Neural cell (in vitro differentiated cells): ENCODE measurements around the gene TELO2. TPM values are rescaled to one million over a fixed set of nuclear protein-coding genes. Genes with fewer than 3 reads are reported as not detected.

Experiments used
- H2AFZ ChIP-seq: fragments of 200-600, 300-800 bp; sonication (generic), shearing (Covaris generic); 2 replicates; pipeline ENCODE4 v1.6.0; 2014; ENCODE audit warnings: low read depth, mild to moderate bottlenecking, antibody characterized with exemption, low read length, moderate library complexity
- H3F3A ChIP-seq: fragments of 200-600 bp; shearing (Covaris generic); 2 replicates; pipeline ENCODE4 v1.6.1; 2016; ENCODE audit warnings: mild to moderate bottlenecking, moderate library complexity, mixed read lengths, antibody characterized with exemption, low read length; ENCODE audit not compliant: insufficient read depth, poor library complexity, severe bottlenecking
- H3K27ac ChIP-seq: fragments of 200-600, 300-800 bp; sonication (generic), shearing (Covaris generic); 2 replicates; pipeline ENCODE4 v1.5.1; 2014; ENCODE audit warnings: mild to moderate bottlenecking, low read length, moderate library complexity
- H3K27me3 ChIP-seq: fragments of 300-800, 200-600 bp; sonication (generic), shearing (Covaris generic); 2 replicates; pipeline ENCODE4 v1.6.0; 2014; ENCODE audit warnings: mild to moderate bottlenecking, low read depth, low read length, moderate library complexity; ENCODE audit not compliant: insufficient read depth
- H3K36me3 ChIP-seq: fragments of 300-800, 200-600 bp; sonication (generic), shearing (Covaris generic); 2 replicates; pipeline ENCODE4 v1.5.1; 2014; ENCODE audit warnings: mild to moderate bottlenecking, antibody characterized with exemption, low read length, moderate library complexity; ENCODE audit not compliant: insufficient read depth
- H3K4me2 ChIP-seq: fragments of 300-800, 200-600 bp; sonication (generic), shearing (Covaris generic); 2 replicates; pipeline ENCODE4 v1.6.0; 2014; ENCODE audit warnings: mild to moderate bottlenecking, low read length
- H3K4me3 ChIP-seq: fragments of 300-800, 200-600 bp; sonication (generic), shearing (Covaris generic); 2 replicates; pipeline ENCODE4 v1.5.1; 2014; ENCODE audit warnings: mild to moderate bottlenecking, low read length, moderate library complexity
- H3K79me2 ChIP-seq: fragments of 200-600 bp; shearing (Covaris generic); replicated peaks from 2 replicates; pipeline ENCODE4 v1.6.0; 2014; ENCODE audit warnings: mild to moderate bottlenecking, low read length, moderate library complexity; ENCODE audit not compliant: insufficient read depth
- H3K9ac ChIP-seq: fragments of 300-800, 200-600 bp; sonication (generic), shearing (Covaris generic); 2 replicates; pipeline ENCODE4 v1.6.1; 2016; ENCODE audit warnings: mild to moderate bottlenecking, low read length, mixed read lengths
- H3K9me2 ChIP-seq: fragments of 200-600 bp; shearing (Covaris generic); 2 replicates; pipeline ENCODE4 v1.6.1; 2016; ENCODE audit warnings: mild to moderate bottlenecking, low read length, mixed read lengths; ENCODE audit not compliant: insufficient read depth
- H3K9me3 ChIP-seq: fragments of 200-600, 300-800 bp; sonication (generic), shearing (Covaris generic); 2 replicates; pipeline ENCODE4 v1.6.1; 2016; ENCODE audit warnings: mild to moderate bottlenecking, mixed run types, low read length, moderate library complexity, mixed read lengths
- H4K20me1 ChIP-seq: fragments of 200-600 bp; shearing (Covaris generic); 2 replicates; pipeline ENCODE4 v1.6.1; 2016; ENCODE audit warnings: mild to moderate bottlenecking, mixed run types; ENCODE audit not compliant: insufficient read depth
- CTCF ChIP-seq: fragments of 450-650 bp; IDR thresholded peaks from 2 replicates; pipeline ENCODE4 v1.5.1; 2014; ENCODE audit warnings: antibody characterized with exemption, mild to moderate bottlenecking, moderate library complexity; ENCODE audit not compliant: poor library complexity, severe bottlenecking
- EP300 ChIP-seq: fragments of 450-650 bp; conservative IDR thresholded peaks from 2 replicates; pipeline ENCODE4 v1.6.1; 2014; ENCODE audit warnings: antibody characterized with exemption, mild to moderate bottlenecking, moderate library complexity; ENCODE audit not compliant: poor library complexity, severe bottlenecking
- EZH2 ChIP-seq: fragments of 200-600, 300-800 bp; shearing (Covaris generic), sonication (generic); IDR thresholded peaks from 2 replicates; pipeline ENCODE4 v1.6.1; 2014; ENCODE audit warnings: antibody characterized with exemption, low read length, borderline replicate concordance, mild to moderate bottlenecking; ENCODE audit not compliant: insufficient read depth, poor library complexity, severe bottlenecking
- MXI1 ChIP-seq: fragments of 450-650 bp; conservative IDR thresholded peaks from 2 replicates; pipeline ENCODE4 v1.6.1; 2014; ENCODE audit warnings: antibody characterized with exemption, mild to moderate bottlenecking; ENCODE audit not compliant: poor library complexity, severe bottlenecking
- POLR2AphosphoS5 ChIP-seq: IDR thresholded peaks from 2 replicates; pipeline ENCODE4 v1.6.1; 2012
- RAD21 ChIP-seq: fragments of 450-650 bp; conservative IDR thresholded peaks from 2 replicates; pipeline ENCODE4 v1.6.1; 2014; ENCODE audit warnings: antibody characterized with exemption, mild to moderate bottlenecking, moderate library complexity
- REST ChIP-seq: IDR thresholded peaks from 2 replicates; pipeline ENCODE4 v1.6.1; 2012; ENCODE audit warnings: borderline replicate concordance
- SMC3 ChIP-seq: fragments of 450-650 bp; conservative IDR thresholded peaks from 2 replicates; pipeline ENCODE4 v1.6.1; 2014; ENCODE audit warnings: antibody characterized with exemption, mild to moderate bottlenecking, moderate library complexity; ENCODE audit not compliant: poor library complexity
- TAF1 ChIP-seq: IDR thresholded peaks from 2 replicates; pipeline ENCODE4 v1.6.1; 2012; ENCODE audit warnings: low read depth
- polyA plus RNA-seq: library from polyadenylated mRNA; depleted of rRNA; stranded (reverse); fragments of >200 nt; gene quantifications from 2 replicates; pipeline ENCODE4 v1.2.3, GENCODE V29; 2014

TELO2 gene
- polyA plus RNA-seq, 1 donor from 2014 or later = 50.4 TPM

- H3K9me3 ChIP-seq = no peaks in the 10 kb centered on the region
- H3K36me3 ChIP-seq = no peaks in the 10 kb centered on the region
- no peak overlapping the region for H3K27ac ChIP-seq
- H3K79me2 ChIP-seq = no peaks in the 10 kb centered on the region
- no peak overlapping the region for H3K4me2 ChIP-seq
- no peaks in the 10 kb centered on the region for H3K9me2 ChIP-seq
- H3K4me3 ChIP-seq = no peak overlapping the region
- no peak for TF ChIP-seq RAD21
- TF ChIP-seq CTCF = no peak
- TF ChIP-seq MXI1 = no peak
- no peak for TF ChIP-seq TAF1
- TF ChIP-seq REST = no peak
- no peak for TF ChIP-seq EP300
- TF ChIP-seq POLR2AphosphoS5 = no peak
- TF ChIP-seq EZH2 = no peak
- H3K27me3 ChIP-seq = no peaks in the 10 kb centered on the region
- H4K20me1 ChIP-seq = no peaks in the 10 kb centered on the region
- no peaks in the 10 kb centered on the region for H3F3A ChIP-seq
- H2AFZ ChIP-seq = no peak overlapping the region
- no peak overlapping the region for H3K9ac ChIP-seq
These were observed 7.2 kb upstream of the TELO2 start for GRCh38 chr16:1485847-1486496.

GRCh38 chr16:1486551-1487390 is 6.4 kb upstream of the TELO2 start:
- Histone ChIP-seq H3K79me2 (no peaks in the 10 kb centered on the region), H4K20me1 (no peaks in the 10 kb centered on the region), H3K4me2 (no peak overlapping the region), H3K9me3 (no peaks in the 10 kb centered on the region), H3K27me3 (no peaks in the 10 kb centered on the region), H3K27ac (no peak overlapping the region), H2AFZ (no peak overlapping the region), H3K9me2 (no peaks in the 10 kb centered on the region), H3F3A (no peaks in the 10 kb centered on the region), H3K4me3 (no peak overlapping the region), H3K9ac (no peak overlapping the region), H3K36me3 (no peaks in the 10 kb centered on the region)
- no peak for TF ChIP-seq SMC3
